Mesenchymal stem cell (in vitro differentiated cells and primary cell): ENCODE data around the gene LRRTM4.

ENCODE experiments used
- DNase-seq: peaks from one replicate; pipeline ENCODE4 v3.0.0-alpha.2; 2013
- H2AFZ ChIP-seq: one replicate; pipeline ENCODE4 v1.6.1; 2013; ENCODE audit warnings: low read depth, mild to moderate bottlenecking, control low read depth, inconsistent platforms, low read length, moderate library complexity
- H2AK5ac ChIP-seq: 2 replicates; pipeline ENCODE4 v1.6.1; 2013; ENCODE audit warnings: low read length, moderate library complexity, mild to moderate bottlenecking, inconsistent platforms; ENCODE audit not compliant: severe bottlenecking
- H2BK120ac ChIP-seq: one replicate; pipeline ENCODE4 v1.6.1; 2013; ENCODE audit warnings: low read depth, mild to moderate bottlenecking, inconsistent platforms, low read length, moderate library complexity
- H2BK12ac ChIP-seq, 2 experiments: one replicate each; pipeline ENCODE4 v1.6.1; 2013; ENCODE audit warnings: inconsistent platforms in 2 of 2, low read length in 2 of 2, mild to moderate bottlenecking in 2 of 2, moderate library complexity in 2 of 2, control low read depth in 1 of 2
- H2BK15ac ChIP-seq: one replicate; pipeline ENCODE4 v1.6.1; 2013; ENCODE audit warnings: mild to moderate bottlenecking, low read depth, inconsistent platforms; ENCODE audit not compliant: poor library complexity, severe bottlenecking
- H2BK5ac ChIP-seq: 2 replicates; pipeline ENCODE4 v1.6.1; 2013; ENCODE audit warnings: low read depth, mild to moderate bottlenecking, low read length, control low read depth, inconsistent platforms; ENCODE audit not compliant: poor library complexity, severe bottlenecking
- H3K14ac ChIP-seq, 2 experiments: one replicate each; pipeline ENCODE4 v1.6.1; 2013; ENCODE audit warnings: inconsistent platforms in 2 of 2, low read length in 2 of 2, control low read depth in 1 of 2, mild to moderate bottlenecking in 1 of 2, moderate library complexity in 1 of 2
- H3K18ac ChIP-seq, 2 experiments: one replicate each; pipeline ENCODE4 v1.6.1; 2013; ENCODE audit warnings: inconsistent platforms in 2 of 2, low read length in 2 of 2, control low read depth in 1 of 2, low read depth in 1 of 2, mild to moderate bottlenecking in 1 of 2
- H3K23ac ChIP-seq, 2 experiments: one replicate each; pipeline ENCODE4 v1.6.1; 2013; ENCODE audit warnings: inconsistent platforms in 2 of 2, low read length in 2 of 2, mild to moderate bottlenecking in 2 of 2, moderate library complexity in 2 of 2, control low read depth in 1 of 2
- H3K27ac ChIP-seq: 2 replicates; pipeline ENCODE4 v1.5.1; 2013; ENCODE audit warnings: mild to moderate bottlenecking, moderate library complexity, low read length, control low read depth, inconsistent platforms; ENCODE audit not compliant: poor library complexity, severe bottlenecking
- H3K27me3 ChIP-seq, 2 experiments: 2 replicates each; pipeline versions ENCODE4 v1.6.1 to v1.7.0; 2013; ENCODE audit warnings: low read length in 2 of 2, mild to moderate bottlenecking in 2 of 2, moderate library complexity in 2 of 2, control low read depth in 1 of 2, inconsistent platforms in 1 of 2; ENCODE audit not compliant: control insufficient read depth in 1 of 2, insufficient read depth in 1 of 2
- H3K36me3 ChIP-seq, 2 experiments: 2 replicates each; pipeline versions ENCODE4 v1.6.1 to v1.7.0; 2013; ENCODE audit warnings: low read length in 2 of 2, control low read depth in 1 of 2, inconsistent platforms in 1 of 2, low read depth in 1 of 2, mild to moderate bottlenecking in 1 of 2; ENCODE audit not compliant: insufficient read depth in 2 of 2, control insufficient read depth in 1 of 2
- H3K4ac ChIP-seq, 2 experiments: one replicate each; pipeline ENCODE4 v1.6.1; 2013; ENCODE audit warnings: inconsistent platforms in 2 of 2, low read length in 2 of 2, mild to moderate bottlenecking in 2 of 2, moderate library complexity in 2 of 2, control low read depth in 1 of 2, low read depth in 1 of 2
- H3K4me1 ChIP-seq: 2 replicates; pipeline ENCODE4 v1.6.1; 2013; ENCODE audit warnings: low read depth, low read length, control low read depth; ENCODE audit not compliant: control insufficient read depth, insufficient read depth
- H3K4me2 ChIP-seq: 2 replicates; pipeline ENCODE4 v1.6.1; 2013; ENCODE audit warnings: low read length, mild to moderate bottlenecking, inconsistent platforms; ENCODE audit not compliant: poor library complexity, severe bottlenecking
- H3K4me3 ChIP-seq, 2 experiments: 2 replicates each; pipeline versions ENCODE4 v1.5.1 to v1.7.0; 2013; ENCODE audit warnings: low read length in 2 of 2, mild to moderate bottlenecking in 2 of 2, control low read depth in 1 of 2, low read depth in 1 of 2; ENCODE audit not compliant: insufficient read depth in 1 of 2
- H3K79me1 ChIP-seq: replicated peaks from 2 replicates; pipeline ENCODE4 v1.6.1; 2013; ENCODE audit warnings: mild to moderate bottlenecking, control low read depth, low read length, inconsistent platforms; ENCODE audit not compliant: poor library complexity, severe bottlenecking
- H3K9ac ChIP-seq: 2 replicates; pipeline ENCODE4 v1.7.0; 2013; ENCODE audit warnings: mild to moderate bottlenecking, low read length, moderate library complexity
- H3K9me3 ChIP-seq: 2 replicates; pipeline ENCODE4 v1.7.0; 2013; ENCODE audit warnings: mild to moderate bottlenecking, low read length; ENCODE audit not compliant: control insufficient read depth
- H4K8ac ChIP-seq: one replicate; pipeline ENCODE4 v1.6.1; 2013; ENCODE audit warnings: inconsistent platforms, mild to moderate bottlenecking, low read length, moderate library complexity
- H4K91ac ChIP-seq: one replicate; pipeline ENCODE4 v1.6.1; 2013; ENCODE audit warnings: mild to moderate bottlenecking, low read length, inconsistent platforms
- WGBS: methylation state at CpG from one replicate; pipeline ENCODE4 v1.1.7; 2013; ENCODE audit warnings: mixed read lengths; 5-methylcytosine and 5-hydroxymethylcytosine counted together

The LRRTM4 gene

GRCh38 chr2:77566131-77566530 lies 44.0 kb upstream of the LRRTM4 start:
- no peak overlapping the region for H2AFZ ChIP-seq
- H3K4ac ChIP-seq, result no peak overlapping the region
- no peak overlapping the region for H3K4me2 ChIP-seq
- H2BK5ac ChIP-seq, result no peak overlapping the region
- no peak overlapping the region for H2BK120ac ChIP-seq
- no peak overlapping the region for H2BK12ac ChIP-seq
- no peaks in the 10 kb centered on the region for H3K27me3 ChIP-seq
- H3K18ac ChIP-seq, result no peak overlapping the region
- H3K36me3 ChIP-seq, result no peaks in the 10 kb centered on the region
- WGBS, result no CpG with 5 or more reads among the region's 1 CpG
- no peak overlapping the region for H3K27ac ChIP-seq
- no peak overlapping the region for H4K8ac ChIP-seq
- H3K14ac ChIP-seq, result no peak overlapping the region
- H3K79me1 ChIP-seq, result no peaks in the 10 kb centered on the region
- H3K23ac ChIP-seq, result no peak overlapping the region
- H3K9me3 ChIP-seq, result peaks cover 4% of the 10 kb centered on the region
- no peak overlapping the region for H3K9ac ChIP-seq
- no peak overlapping the region for H3K4me3 ChIP-seq
- DNase-seq, result peak; percentile 3
- no peaks in the 10 kb centered on the region for H3K4me1 ChIP-seq
- no peak overlapping the region for H2AK5ac ChIP-seq
- no peak overlapping the region for H4K91ac ChIP-seq
- H2BK15ac ChIP-seq, result no peak overlapping the region

- peaks cover 3% of the 10 kb centered on the region for H3K4me1 ChIP-seq
- no peak overlapping the region for H2AFZ ChIP-seq
- no peaks in the 10 kb centered on the region for H3K79me1 ChIP-seq
- no peak overlapping the region for H2BK15ac ChIP-seq
- no peak overlapping the region for H3K4me2 ChIP-seq
- no peak overlapping the region for H3K9ac ChIP-seq
- H2BK120ac ChIP-seq, result no peak overlapping the region
- no peaks in the 10 kb centered on the region for H3K36me3 ChIP-seq
- no peak overlapping the region for H3K18ac ChIP-seq
- H2BK5ac ChIP-seq, result no peak overlapping the region
- H3K23ac ChIP-seq, result no peak overlapping the region
- H4K8ac ChIP-seq, result no peak overlapping the region
- H2BK12ac ChIP-seq, result no peak overlapping the region
- H4K91ac ChIP-seq, result no peak overlapping the region
- 76% methylated on average over 2 of the region's 2 CpGs for WGBS
- no peaks in the 10 kb centered on the region for H3K27me3 ChIP-seq
- H2AK5ac ChIP-seq, result no peak overlapping the region
- no peak overlapping the region for H3K4ac ChIP-seq
- H3K9me3 ChIP-seq, result peaks cover 9% of the 10 kb centered on the region
- peak; percentile 15 for DNase-seq
- no peak overlapping the region for H3K27ac ChIP-seq
- H3K14ac ChIP-seq, result no peak overlapping the region
- no peak overlapping the region for H3K4me3 ChIP-seq
These were observed 30.8 kb upstream of the LRRTM4 start for GRCh38 chr2:77552956-77553355.

GRCh38 chr2:77538031-77538430 lies 15.9 kb upstream of the LRRTM4 start:
- 87% methylated on average over 2 of the region's 3 CpGs for WGBS
- H3K36me3 ChIP-seq, result no peaks in the 10 kb centered on the region
- no peak overlapping the region for H2AFZ ChIP-seq
- no peak overlapping the region for H4K91ac ChIP-seq
- no peak overlapping the region for H2BK120ac ChIP-seq
- no peak overlapping the region for H2BK12ac ChIP-seq
- no peaks in the 10 kb centered on the region for H3K4me1 ChIP-seq
- no peak overlapping the region for H3K4ac ChIP-seq
- no peak overlapping the region for H3K23ac ChIP-seq
- H3K4me2 ChIP-seq, result no peak overlapping the region
- H3K4me3 ChIP-seq, result no peak overlapping the region
- H3K27me3 ChIP-seq, result no peaks in the 10 kb centered on the region
- no peak overlapping the region for H4K8ac ChIP-seq
- H3K27ac ChIP-seq, result no peak overlapping the region
- no peak for DNase-seq
- no peak overlapping the region for H3K18ac ChIP-seq
- peaks cover 26% of the 10 kb centered on the region for H3K9me3 ChIP-seq
- H3K79me1 ChIP-seq, result no peaks in the 10 kb centered on the region
- no peak overlapping the region for H3K14ac ChIP-seq
- H3K9ac ChIP-seq, result no peak overlapping the region
- H2BK5ac ChIP-seq, result no peak overlapping the region
- H2AK5ac ChIP-seq, result no peak overlapping the region
- no peak overlapping the region for H2BK15ac ChIP-seq

GRCh38 chr2:77522888-77523287 lies 712 bp upstream of the LRRTM4 start:
- WGBS, result no CpG with 5 or more reads among the region's 1 CpG
- no peak overlapping the region for H2AFZ ChIP-seq
- no peak overlapping the region for H3K23ac ChIP-seq
- no peak overlapping the region for H3K27ac ChIP-seq
- H4K91ac ChIP-seq, result no peak overlapping the region
- no peak overlapping the region for H2BK12ac ChIP-seq
- H3K9me3 ChIP-seq, result peaks cover 3% of the 10 kb centered on the region
- H3K9ac ChIP-seq, result no peak overlapping the region
- no peak overlapping the region for H3K14ac ChIP-seq
- H3K4ac ChIP-seq, result no peak overlapping the region
- H3K36me3 ChIP-seq, result no peaks in the 10 kb centered on the region
- no peak overlapping the region for H4K8ac ChIP-seq
- H3K18ac ChIP-seq, result no peak overlapping the region
- H3K4me2 ChIP-seq, result no peak overlapping the region
- H3K4me1 ChIP-seq, result no peaks in the 10 kb centered on the region
- H2BK15ac ChIP-seq, result no peak overlapping the region
- no peak for DNase-seq
- no peaks in the 10 kb centered on the region for H3K27me3 ChIP-seq
- no peak overlapping the region for H2BK5ac ChIP-seq
- H3K4me3 ChIP-seq, result no peak overlapping the region
- no peak overlapping the region for H2AK5ac ChIP-seq
- no peaks in the 10 kb centered on the region for H3K79me1 ChIP-seq
- H2BK120ac ChIP-seq, result no peak overlapping the region
